Cerebellar cortex (tissue), 1 donor: ENCODE data around the gene NRXN2.

Experiments
- DNase-seq: peaks from one replicate; pipeline ENCODE4 v3.0.0-alpha.2; 2015; ENCODE audit warnings: low spot score

The NRXN2 gene

DNA sequence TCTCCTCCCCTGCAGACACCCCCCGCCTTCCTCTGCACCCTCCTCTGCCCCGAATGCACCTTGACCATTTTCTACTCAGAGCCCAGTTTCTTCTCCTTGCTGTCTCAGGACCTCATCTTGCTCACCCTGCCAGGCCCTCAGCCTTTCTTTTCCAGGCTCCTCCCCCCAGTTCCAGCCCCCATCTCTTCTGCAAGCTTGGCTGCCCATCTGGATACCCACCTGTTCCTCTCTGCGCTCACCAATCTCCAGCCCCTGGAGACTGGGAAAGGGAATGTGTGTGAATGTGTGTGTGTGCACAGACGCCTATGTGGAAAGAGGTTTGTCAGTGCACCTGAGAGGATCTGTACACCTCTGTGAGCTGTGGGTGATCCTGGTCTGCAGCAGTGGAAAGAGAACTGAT lies 95.6 kb downstream of the NRXN2 start:
- no peak for DNase-seq

DNA sequence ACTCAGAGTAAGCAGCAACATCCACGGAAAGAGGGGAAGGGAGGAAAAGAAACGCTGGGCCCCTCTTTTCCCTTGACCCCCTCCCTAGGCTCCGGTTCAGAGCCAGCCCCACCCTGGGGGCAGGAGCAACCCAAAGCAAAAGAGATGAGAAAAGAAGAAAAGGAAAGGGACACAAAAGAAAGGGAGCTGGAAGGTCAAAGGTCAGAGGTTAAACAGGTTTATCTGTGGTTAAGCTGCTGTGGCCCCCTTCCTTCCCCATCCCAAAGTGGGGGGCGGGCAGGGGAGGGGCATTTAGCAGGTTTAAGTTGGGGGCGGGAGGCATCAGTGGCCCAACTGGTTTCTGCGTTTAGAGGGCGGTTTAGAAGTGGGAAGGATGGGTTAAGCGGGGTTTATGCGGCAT lies 96.4 kb downstream of the NRXN2 start:
- DNase-seq = no peak

DNA sequence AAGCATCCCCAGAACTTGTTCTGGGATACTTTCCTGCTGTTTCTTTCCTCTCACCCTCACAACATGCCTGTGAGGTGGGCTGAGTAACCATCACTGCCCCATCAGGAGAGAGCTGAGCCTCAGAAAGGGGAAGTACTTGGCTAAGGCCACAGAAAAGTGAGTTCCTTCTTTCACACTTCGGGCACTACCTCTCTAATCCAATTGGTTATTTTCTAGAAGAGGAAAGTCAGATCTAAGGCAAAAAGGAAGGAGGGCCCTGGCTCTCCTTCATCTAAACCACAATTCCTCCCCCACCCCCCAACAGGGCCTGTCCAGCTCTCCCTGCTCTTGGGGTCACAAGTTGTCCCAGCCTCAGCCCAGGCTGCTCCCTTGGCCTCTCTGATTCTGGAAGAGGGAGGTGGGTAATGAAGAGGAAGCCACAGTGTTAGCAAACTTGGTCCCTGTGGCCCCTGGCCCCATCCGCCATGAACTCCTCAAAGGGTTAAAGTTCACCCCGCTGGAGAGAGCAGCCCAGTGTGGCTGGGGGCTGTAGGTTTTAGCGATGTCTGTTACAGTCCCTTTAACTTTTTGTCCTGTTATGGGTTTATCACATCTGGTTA lies 98.0 kb downstream of the NRXN2 start:
- DNase-seq = no peak

DNA sequence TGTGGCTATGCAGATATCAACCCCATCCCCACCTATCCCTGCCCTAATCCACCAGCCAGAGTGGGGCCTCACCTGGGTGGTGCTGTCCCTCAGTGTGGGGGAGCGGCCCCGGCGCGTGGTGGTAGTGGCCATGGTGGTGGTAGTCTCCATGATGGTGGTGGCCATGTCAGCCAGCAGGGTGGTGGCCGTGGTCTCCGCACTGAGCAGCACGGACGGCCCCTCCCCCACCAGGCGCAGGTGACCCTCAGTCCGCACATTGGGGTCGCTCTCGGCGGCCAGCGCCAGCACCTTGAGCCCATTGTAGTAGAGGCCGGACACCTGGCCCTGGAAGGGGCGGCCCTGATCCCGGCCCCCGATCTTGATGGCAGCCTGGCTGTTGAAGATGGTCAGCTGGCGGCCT lies 100.3 kb downstream of the NRXN2 start:
- DNase-seq = no peak

DNA sequence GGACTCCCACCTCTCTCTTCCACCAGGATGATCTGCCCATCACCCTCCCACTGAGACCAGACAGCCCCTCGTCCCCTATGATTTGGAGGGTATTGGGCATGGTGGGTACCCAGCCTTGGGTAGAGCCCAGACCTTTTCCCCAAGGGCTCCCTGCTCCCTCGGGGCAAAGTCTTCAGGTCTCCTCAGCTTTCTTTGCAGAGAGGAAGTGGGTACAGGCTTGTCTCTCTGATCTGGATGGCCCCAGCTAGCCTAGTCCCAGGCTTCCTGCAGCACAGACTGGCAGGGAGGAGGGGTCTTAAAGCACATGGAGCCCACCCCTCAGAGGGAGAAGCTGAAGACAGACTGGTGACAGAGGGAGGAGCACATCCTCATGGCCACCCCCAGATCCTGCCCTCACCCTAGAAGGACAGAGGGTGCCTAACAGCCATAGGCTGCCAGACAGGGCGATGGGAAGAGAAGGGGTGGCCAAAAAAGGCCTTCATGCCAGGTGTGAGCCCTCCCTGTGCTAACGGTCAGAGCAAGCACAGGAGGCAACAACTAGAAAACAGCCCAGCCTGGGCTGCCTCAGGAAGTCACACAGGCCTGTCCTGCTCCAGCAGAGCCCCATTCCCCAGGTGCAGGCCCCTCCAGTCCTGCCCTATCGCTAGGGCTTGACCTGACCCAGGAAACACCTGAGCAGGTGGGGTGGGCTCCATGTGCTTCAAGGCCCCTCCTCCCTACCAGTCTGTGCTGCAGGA lies 101.5 kb downstream of the NRXN2 start:
- DNase-seq = no peak

DNA sequence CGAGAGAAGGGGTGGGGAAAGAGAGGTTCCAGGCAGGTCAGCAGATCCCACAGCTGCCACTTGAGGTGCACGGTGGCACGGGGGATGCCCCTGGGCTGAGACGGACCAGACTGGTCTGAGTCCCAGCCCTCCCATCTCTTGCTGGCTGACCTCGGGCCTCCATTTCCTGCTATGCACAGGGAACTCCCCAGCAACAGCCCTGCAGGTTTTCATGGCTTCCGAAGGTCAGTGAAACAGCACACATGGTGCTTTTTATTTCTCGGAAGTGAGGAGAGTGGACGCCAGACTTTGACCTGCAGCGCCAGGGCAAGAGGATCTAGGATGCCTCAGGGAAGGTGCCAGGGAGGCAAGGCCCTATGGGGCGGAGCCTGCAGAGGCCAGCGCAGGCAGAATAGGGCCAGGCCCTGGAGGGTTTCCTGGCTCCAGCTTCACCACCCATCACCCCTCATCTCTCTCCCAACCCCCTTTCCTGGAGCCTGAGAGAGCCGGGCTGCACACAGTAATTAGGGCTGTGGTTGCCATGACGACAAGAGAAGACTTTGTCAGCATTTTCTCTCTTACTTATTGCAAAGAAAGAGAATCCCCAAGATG lies 102.5 kb downstream of the NRXN2 start:
- no peak for DNase-seq

DNA sequence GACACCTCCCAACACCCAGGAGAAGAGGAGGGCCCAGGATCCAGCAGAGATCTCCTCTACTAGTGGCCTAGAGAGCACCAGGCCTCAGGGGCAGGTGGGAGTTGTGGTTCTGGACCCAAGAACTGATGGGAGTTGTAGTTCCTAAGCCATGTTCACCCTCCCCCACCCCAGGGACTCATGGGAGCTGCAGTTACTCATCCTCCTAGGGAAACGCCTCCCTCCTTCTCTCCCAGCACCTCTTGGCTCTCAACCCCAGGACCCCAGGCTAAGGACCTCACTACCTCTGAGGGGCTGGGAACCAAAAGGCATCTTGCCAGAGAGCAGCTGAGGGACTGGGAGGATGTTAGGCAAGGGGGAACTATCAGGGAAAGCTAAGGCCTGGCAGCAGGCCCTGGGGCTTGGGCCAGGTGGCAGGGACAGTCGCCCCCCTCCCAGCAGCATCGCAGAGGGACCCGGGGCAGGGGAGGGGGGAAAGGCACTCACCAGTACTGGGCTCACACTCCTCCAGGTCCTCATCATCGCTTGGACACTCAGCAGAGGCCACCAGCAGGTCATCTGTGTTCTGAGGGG lies 103.1 kb downstream of the NRXN2 start:
- no peak for DNase-seq

DNA sequence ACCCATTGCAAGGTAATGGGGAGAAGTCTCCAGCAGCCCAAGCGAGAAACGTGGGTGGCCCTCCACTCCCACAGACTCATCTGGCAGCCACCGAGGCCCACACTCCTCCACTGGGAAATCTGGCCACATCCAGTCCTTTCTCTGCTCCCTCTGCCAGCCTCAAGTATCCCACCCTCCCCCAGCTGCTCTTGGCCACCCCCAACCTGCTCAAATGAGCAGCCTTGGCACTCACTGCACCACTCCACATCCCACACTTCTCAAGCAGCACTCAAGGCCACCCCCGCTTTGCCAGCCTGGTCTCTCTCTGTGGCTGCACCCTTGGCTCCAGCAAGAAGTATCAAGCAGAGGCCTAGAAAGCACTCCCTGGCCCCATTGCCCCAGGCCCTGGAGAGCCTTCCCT lies 103.8 kb downstream of the NRXN2 start:
- no peak for DNase-seq

DNA sequence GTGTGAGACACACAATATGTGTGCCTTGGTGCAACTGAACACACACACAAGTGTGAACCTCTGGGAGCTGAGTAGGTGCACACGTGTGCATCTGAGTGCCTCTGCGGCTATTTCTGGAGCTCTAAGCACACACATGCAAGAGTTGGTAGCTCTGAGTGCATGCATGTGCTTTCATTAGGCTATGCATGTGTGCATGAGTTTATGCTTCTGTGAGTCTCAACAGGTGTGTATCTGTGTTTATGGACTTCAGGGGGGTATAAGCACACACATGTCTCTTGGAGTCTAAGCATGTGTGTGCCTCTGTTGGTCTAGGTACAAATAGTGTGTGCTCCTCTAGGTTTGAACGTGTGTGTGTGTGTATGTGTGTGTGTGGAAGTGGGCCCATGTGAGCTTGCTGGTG lies 106.2 kb downstream of the NRXN2 start:
- no peak for DNase-seq

DNA sequence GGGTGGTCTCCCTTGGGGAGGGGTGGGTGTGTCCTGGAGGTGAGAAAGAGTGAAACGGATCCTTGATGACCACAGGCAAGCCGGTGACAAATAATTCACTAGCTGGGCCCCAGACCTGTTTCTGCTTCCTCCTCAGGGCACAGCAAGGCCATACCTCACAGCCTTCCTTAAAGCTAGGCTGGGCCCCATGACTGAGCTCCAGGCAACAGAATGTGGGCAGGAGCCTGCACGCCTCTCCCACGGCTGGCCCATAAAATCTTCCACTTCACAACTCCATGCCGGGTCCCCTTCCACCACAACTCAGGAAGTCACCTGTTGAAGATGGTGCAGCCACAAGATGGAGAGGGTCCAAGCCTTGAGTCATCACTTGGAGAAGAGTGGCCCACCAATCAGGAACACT lies 108.1 kb downstream of the NRXN2 start:
- DNase-seq = no peak

DNA sequence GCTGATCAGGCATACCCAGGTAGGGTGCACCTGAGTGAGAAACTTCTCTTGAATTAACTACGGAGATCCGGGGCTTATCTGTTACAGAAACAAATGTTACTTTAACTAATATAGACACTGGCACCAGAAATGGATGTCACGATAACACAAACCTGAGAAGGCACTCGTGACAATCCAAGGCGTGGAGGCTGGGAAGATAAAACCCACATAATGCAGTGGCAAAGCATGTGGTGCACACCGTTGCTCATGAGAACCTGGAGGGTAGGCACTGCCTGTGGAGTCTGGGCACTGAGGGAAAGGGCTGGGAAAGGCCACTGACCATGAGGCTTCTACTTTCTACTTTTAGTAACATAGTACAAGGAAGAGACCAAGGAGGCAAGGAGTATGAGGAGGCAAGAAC lies 109.3 kb downstream of the NRXN2 start:
- DNase-seq = no peak

DNA sequence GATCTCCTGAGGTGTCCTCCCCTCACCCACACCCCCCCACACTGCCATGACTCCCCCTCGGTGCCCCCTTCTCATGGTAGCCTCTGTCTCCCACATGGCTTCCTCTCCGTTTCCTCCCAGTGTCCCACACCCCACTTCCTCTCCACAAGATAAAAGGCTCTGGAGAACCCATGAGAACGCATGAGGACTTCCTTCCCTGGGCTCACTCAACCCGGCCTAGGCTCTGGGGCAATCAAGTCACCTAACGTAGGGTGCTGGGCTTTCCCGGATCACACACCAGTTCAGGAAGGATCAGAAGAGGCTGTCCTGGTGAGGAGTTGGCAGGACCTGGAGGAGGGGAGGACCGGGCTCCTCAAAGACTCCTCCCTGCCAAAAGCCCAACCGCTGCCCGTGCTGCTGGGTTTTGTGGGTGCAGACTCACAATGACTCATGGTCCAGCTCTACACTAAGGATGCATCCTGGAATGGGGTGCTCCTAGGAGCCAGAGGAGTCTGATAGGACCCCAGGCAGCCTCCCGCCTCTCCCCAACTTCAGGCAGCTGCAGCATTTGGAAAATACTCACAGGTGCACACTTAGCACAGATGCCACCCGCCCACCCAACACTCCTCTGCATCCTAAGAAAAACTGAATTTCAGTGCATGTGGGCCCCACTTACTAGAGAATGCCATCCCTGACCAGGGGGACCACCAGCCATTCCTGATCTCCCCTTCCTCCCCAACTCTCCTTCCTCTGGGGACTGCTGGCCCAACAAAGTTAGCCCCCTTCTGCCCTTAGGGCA lies 110.9 kb downstream of the NRXN2 start:
- DNase-seq = no peak

DNA sequence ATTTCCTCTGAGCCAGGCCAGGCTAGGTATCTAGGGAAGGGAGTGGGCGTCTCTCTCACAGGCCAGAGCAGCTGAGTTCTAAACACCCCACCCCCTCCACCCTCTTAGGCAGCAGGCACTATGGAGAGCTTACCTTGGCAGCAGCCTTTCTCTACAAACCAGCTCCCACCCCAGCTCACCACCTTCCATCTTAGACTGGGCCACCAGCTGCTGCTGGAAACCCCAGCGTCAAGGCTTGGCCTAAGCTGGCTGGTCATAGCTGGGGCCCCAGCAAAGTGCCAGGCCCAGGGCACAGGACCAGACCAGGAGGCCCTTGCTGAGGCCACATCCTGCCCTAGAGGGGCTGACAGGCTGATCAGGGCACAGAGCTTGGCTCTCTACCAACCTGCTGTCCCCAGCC lies 111.8 kb downstream of the NRXN2 start:
- no peak for DNase-seq

DNA sequence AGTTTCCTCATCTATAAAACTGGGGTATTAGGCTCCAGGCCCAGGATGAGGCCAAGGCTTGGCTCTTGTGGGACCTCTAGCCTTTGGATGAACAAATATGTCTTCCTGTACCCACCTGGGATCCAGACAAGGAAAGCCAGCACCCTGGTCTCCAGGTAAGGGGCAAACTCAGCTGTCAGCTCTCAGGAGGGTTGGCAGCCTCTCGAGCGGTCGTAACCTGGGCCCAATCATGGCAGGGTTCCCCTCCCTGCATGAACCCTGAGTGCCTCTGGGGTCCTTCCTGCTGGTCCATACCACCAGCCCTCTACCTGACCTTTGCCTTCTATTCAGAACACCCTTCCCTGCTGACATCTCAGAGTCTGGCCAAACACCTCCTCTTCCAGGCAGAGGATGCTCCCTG lies 112.4 kb downstream of the NRXN2 start:
- no peak for DNase-seq

DNA sequence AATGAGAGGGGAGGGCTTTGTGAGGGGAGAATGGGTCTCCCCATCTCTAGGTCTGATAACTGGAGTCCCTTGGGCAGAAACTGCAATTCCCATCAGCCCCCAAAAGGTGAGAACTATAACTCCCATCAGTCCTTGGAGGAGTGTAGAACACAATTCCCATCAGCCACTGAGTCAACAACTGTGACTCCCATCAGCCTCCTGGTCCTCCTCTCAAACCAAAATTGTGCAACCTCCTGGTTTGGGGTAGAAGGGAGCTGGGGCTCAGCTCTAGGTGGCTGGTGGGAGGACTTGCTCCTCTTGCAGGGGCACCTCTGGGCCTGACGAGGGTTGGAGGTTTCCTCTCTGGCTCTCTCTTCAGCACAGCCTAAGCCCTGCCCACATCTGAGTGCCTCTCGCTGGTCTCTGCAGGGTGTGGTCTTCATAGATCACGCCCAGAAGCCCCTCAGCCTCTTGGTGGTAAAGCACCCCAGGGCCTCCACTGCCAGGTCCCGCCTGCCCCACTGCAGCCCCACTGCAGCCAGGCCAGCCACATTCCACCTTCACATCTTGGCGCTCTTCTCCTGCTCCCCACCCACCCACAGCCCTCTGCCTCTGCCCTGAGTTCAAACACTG lies 113.5 kb downstream of the NRXN2 start:
- DNase-seq = no peak

DNA sequence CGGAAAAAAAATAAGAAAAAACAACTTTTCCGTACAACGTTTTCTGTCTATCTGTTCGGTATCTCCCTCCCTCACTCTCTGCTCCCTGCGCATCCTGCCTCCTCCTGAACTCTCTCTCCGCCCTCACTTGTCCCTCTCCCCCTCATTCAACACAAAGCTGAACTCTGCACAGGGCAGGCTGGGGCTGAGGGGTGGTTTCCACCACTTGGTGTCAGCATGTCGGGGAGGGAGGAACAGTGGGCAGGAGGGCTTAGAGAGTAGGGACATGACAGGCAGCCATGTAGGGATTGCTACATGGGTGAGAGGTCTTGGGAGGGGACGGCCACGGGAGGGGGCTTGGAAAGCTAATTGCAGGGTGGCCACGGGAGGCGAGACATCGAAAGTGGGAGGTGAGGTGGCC lies 114.4 kb downstream of the NRXN2 start:
- DNase-seq = no peak

DNA sequence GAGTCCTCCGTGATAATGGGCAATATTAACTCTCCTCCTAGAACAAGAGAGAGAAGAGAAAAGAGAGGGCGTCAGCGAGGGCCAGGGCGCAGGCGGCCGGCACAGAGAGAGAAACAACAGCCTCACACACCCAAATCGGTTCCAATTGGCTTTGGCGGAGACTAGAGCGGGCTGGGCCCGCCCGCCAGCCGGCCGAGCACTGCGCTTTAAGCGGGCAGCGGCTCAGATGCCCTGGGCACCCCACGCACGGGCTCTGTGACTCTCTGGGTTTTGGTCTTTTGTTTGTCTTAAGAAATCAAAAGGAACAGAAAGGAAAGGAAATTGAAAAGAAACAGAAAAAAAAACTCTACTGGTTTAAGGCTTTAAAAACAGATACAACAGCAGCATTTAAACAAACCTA lies 115.0 kb downstream of the NRXN2 start:
- peak; percentile 63 for DNase-seq

DNA sequence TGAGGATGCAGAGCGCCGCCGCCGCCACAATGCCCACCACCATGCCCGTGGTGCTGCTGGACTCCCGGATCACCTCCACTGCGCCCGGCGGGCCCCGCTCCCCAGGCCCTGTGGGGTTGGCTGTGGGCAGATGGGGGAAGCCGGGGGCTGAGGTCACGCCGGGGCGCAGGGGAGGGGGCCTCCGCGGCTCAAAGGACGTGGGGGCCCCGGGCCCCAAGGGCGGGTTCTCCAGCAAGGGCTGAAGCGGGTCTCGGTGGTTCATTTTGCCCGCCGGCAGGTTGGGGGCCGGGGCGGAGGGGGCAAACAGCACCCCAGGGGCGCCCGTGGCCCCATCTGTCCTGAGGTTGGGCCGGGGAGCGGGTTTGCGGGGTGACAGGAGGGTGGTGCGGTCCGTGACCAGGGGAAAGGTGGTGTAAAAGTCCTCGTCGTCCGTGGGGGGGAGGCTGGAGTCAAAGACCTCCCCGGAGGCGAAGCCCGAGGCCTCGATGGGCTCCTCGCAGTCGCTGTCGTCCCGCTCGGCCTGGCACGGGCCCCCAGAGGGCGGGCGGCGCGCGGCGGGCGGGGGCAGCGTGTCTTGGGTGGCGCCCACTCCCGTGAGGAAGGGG lies 115.5 kb downstream of the NRXN2 start:
- DNase-seq = no peak

DNA sequence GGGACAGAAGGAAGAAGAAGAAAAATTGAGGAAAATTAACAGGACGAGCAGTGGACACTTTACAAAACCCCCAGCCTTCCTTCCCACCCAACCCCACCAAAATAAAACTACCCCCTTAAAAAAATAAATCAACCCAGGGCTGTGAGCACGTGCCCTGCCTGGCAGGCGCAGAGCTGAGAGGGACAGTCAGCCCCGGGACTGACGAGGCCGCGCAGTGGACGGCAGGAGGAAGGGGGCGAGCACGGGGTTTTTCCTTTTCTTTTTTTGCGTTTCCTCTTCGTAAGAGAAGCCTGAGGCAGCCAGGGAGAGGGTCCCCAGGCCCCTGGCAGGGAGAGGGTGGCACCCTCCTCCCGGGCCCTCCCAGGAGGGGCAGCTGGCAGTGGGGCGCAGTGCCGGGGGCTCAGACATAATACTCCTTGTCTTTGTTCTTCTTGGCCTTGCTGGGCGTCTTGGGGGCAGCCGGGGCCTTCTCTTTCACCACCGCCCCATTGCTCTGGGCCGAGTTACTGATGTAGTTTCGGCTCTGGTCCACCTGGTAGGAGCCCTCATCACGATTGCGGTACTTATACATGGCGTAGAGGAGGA lies 116.1 kb downstream of the NRXN2 start:
- no peak for DNase-seq

DNA sequence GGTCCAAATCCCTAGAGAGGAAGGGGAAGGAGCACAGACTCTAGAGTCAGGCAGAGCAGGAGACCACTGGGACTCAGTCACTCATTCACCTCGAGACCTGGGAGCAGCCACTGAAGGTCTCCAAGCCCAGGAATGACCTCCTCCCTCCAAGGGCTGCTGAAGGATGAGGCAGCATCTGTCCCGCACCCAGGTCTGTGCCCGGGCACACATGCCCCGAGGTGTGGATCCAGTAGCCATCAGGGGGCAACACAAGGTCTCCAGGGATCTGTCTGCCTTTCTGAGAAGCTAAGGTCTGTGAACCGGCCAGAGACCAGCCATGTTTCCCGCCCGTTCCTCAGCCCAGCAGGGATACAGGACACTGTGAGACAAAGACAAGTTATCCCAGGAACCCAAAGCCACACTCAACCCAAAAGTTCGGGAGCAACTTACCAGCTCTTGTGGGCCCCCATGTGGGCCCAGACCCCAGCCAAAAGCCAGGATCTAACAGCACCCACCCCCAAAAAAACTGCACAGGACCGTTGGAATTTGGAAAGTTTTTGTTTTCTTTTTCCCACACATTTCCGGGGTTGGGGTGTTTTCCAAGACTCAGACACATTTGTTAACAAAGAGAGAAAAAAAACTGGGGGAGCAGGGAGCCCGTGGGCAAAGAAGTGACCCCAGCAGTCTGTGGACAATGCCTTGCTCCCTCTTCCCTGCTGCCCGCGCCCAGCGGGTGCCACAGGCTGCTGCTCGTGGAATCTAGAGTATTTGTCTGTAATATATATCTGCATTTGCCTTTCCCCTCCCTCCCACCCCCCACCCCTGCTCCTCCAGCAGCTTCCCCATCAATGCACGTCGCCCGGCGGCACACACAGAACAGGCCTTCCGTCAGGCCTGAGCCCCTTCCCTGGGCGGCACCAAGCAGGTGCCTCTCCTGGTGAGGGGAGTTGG lies 117.1 kb downstream of the NRXN2 start:
- DNase-seq = no peak
